IMR-90 (cell line): ENCODE results near the gene CNIH1.

Experiments
- CTCF ChIP-seq: conservative IDR thresholded peaks from 2 replicates; pipeline ENCODE4 v1.5.1; 2012; ENCODE audit warnings: mild to moderate bottlenecking, low read depth, low read length, improper control_type of control experiment
- POLR2A ChIP-seq: IDR thresholded peaks from 2 replicates; pipeline ENCODE4 v1.6.1; 2012; ENCODE audit warnings: mild to moderate bottlenecking, low read depth, low read length
- RAD21 ChIP-seq: IDR thresholded peaks from 2 replicates; pipeline ENCODE4 v1.6.1; 2012; ENCODE audit warnings: low read length, improper control_type of control experiment
- SMC3 ChIP-seq: fragments of 150-350 bp; IDR thresholded peaks from 2 replicates; pipeline ENCODE4 v1.6.1; 2016; ENCODE audit warnings: low read depth, mild to moderate bottlenecking, antibody characterized with exemption, low read length, moderate library complexity

- TF ChIP-seq CTCF = no peak
- TF ChIP-seq RAD21 = no peak
- no peak for TF ChIP-seq POLR2A
- TF ChIP-seq SMC3 = no peak
Observed at GRCh38 chr14:54489318-54489683, 48.1 kb upstream of the CNIH1 start.
